Subcutaneous abdominal adipose tissue (tissue), 5 donors: ENCODE results near the gene CFAP43.

Experiments used
- H3K27ac ChIP-seq: one replicate; pipeline ENCODE4 v1.7.0; 2013; ENCODE audit warnings: low read depth, mild to moderate bottlenecking, inconsistent platforms, low read length, moderate library complexity
- H3K27me3 ChIP-seq, 5 donors: one replicate each; pipeline ENCODE4 v1.7.0; 2013; ENCODE audit warnings: low read length in 5 of 5, inconsistent platforms in 1 of 5; ENCODE audit not compliant: control insufficient read depth in 5 of 5, insufficient read depth in 4 of 5
- H3K36me3 ChIP-seq, 5 donors: one replicate each; pipeline ENCODE4 v1.7.0; 2013; ENCODE audit warnings: low read length in 5 of 5; ENCODE audit not compliant: control insufficient read depth in 5 of 5, insufficient read depth in 5 of 5
- H3K4me1 ChIP-seq, 5 donors: one replicate each; pipeline ENCODE4 v1.7.0; 2013; ENCODE audit warnings: low read length in 5 of 5, mild to moderate bottlenecking in 3 of 5, moderate library complexity in 1 of 5; ENCODE audit not compliant: control insufficient read depth in 5 of 5, insufficient read depth in 5 of 5
- H3K4me3 ChIP-seq, 5 donors: one replicate each; pipeline ENCODE4 v1.7.0; 2013; ENCODE audit warnings: low read length in 5 of 5, low read depth in 1 of 5
- H3K9ac ChIP-seq, 5 donors: one replicate each; pipeline ENCODE4 v1.7.0; 2013; ENCODE audit warnings: low read length in 5 of 5, mild to moderate bottlenecking in 4 of 5, moderate library complexity in 3 of 5
- H3K9me3 ChIP-seq, 5 donors: one replicate each; pipeline ENCODE4 v1.7.0; 2013; ENCODE audit warnings: low read length in 5 of 5; ENCODE audit not compliant: control insufficient read depth in 5 of 5
- donor health status: healthy.
- donor health status: healthy.
- donor health status: healthy.
- donor health status: healthy.
- donor health status: healthy.

Gene CFAP43

GRCh38 chr10:104109908-104110662, 122.1 kb downstream of the CFAP43 start:
- Histone ChIP-seq H3K36me3 (no peaks in the 10 kb centered on the region), H3K9me3 (no peaks in the 10 kb centered on the region), H3K27ac (no peak overlapping the region), H3K4me3 (no peak overlapping the region), H3K4me1 (no peaks in the 10 kb centered on the region), H3K27me3 (peaks cover 0 to 3% (median 0%) of the 10 kb centered on the region in 5 donors), H3K9ac (no peak overlapping the region)

GRCh38 chr10:104104926-104105325, 127.2 kb downstream of the CFAP43 start:
- Histone ChIP-seq H3K9me3 (no peaks in the 10 kb centered on the region), H3K4me3 (no peak overlapping the region), H3K27ac (no peak overlapping the region), H3K4me1 (no peaks in the 10 kb centered on the region), H3K9ac (no peak overlapping the region), H3K36me3 (no peaks in the 10 kb centered on the region), H3K27me3 (no peaks in the 10 kb centered on the region)

- Histone ChIP-seq H3K27me3 (no peaks in the 10 kb centered on the region), H3K9me3 (no peaks in the 10 kb centered on the region), H3K36me3 (no peaks in the 10 kb centered on the region), H3K4me3 (no peak overlapping the region), H3K27ac (no peak overlapping the region), H3K9ac (no peak overlapping the region), H3K4me1 (no peaks in the 10 kb centered on the region)
Measured at GRCh38 chr10:104104418-104104817, 127.7 kb downstream of the CFAP43 start.

GRCh38 chr10:104103956-104104355, 128.2 kb downstream of the CFAP43 start:
- Histone ChIP-seq H3K4me1 (no peaks in the 10 kb centered on the region), H3K36me3 (no peaks in the 10 kb centered on the region), H3K27me3 (no peaks in the 10 kb centered on the region), H3K9me3 (no peaks in the 10 kb centered on the region), H3K4me3 (no peak overlapping the region), H3K27ac (no peak overlapping the region), H3K9ac (no peak overlapping the region)

- Histone ChIP-seq H3K4me1 (no peaks in the 10 kb centered on the region), H3K9me3 (peaks cover 0 to 5% (median 0%) of the 10 kb centered on the region in 5 donors), H3K27ac (no peak overlapping the region), H3K4me3 (no peak overlapping the region), H3K9ac (no peak overlapping the region), H3K36me3 (no peaks in the 10 kb centered on the region), H3K27me3 (no peaks in the 10 kb centered on the region)
Measured at GRCh38 chr10:104101902-104102301, 130.3 kb downstream of the CFAP43 start.

- no peak overlapping the region for H3K4me3 ChIP-seq
- no peaks in the 10 kb centered on the region for H3K36me3 ChIP-seq
- no peak overlapping the region for H3K9ac ChIP-seq
- H3K27me3 ChIP-seq: no peaks in the 10 kb centered on the region
- H3K4me1 ChIP-seq: no peaks in the 10 kb centered on the region
- peaks cover 0 to 8% (median 0%) of the 10 kb centered on the region in 5 donors for H3K9me3 ChIP-seq
- H3K27ac ChIP-seq: no peak overlapping the region
Measured at GRCh38 chr10:104100795-104101194, 131.4 kb downstream of the CFAP43 start.

GRCh38 chr10:104099941-104100340, 132.2 kb downstream of the CFAP43 start:
- Histone ChIP-seq H3K36me3 (no peaks in the 10 kb centered on the region), H3K27ac (no peak overlapping the region), H3K9me3 (peaks cover 0 to 8% (median 0%) of the 10 kb centered on the region in 5 donors), H3K27me3 (no peaks in the 10 kb centered on the region), H3K4me1 (no peaks in the 10 kb centered on the region), H3K9ac (no peak overlapping the region), H3K4me3 (no peak overlapping the region)

- H3K9me3 ChIP-seq: peaks cover 0 to 8% (median 0%) of the 10 kb centered on the region in 5 donors
- no peaks in the 10 kb centered on the region for H3K4me1 ChIP-seq
- no peak overlapping the region for H3K27ac ChIP-seq
- H3K4me3 ChIP-seq: no peak overlapping the region
- no peak overlapping the region for H3K9ac ChIP-seq
- no peaks in the 10 kb centered on the region for H3K27me3 ChIP-seq
- no peaks in the 10 kb centered on the region for H3K36me3 ChIP-seq
Measured at GRCh38 chr10:104099269-104099668, 132.9 kb downstream of the CFAP43 start.

GRCh38 chr10:104098358-104098925, 133.7 kb downstream of the CFAP43 start:
- Histone ChIP-seq H3K27ac (no peak overlapping the region), H3K9me3 (peaks cover 0 to 8% (median 0%) of the 10 kb centered on the region in 5 donors), H3K27me3 (no peaks in the 10 kb centered on the region), H3K9ac (no peak overlapping the region), H3K36me3 (no peaks in the 10 kb centered on the region), H3K4me3 (no peak overlapping the region), H3K4me1 (no peaks in the 10 kb centered on the region)

GRCh38 chr10:104096692-104097091, 135.5 kb downstream of the CFAP43 start:
- H3K27me3 ChIP-seq: no peaks in the 10 kb centered on the region
- H3K4me1 ChIP-seq: no peaks in the 10 kb centered on the region
- no peaks in the 10 kb centered on the region for H3K36me3 ChIP-seq
- H3K27ac ChIP-seq: no peak overlapping the region
- H3K4me3 ChIP-seq: no peak overlapping the region
- no peak overlapping the region for H3K9ac ChIP-seq
- H3K9me3 ChIP-seq: peaks cover 0 to 8% (median 0%) of the 10 kb centered on the region in 5 donors
